OCI-LY7 (cell line): ENCODE data around the gene STK26.

Experiments used
- EZH2phosphoT487 ChIP-seq: fragments of 200-600 bp; sonication (generic); IDR thresholded peaks from 2 replicates; pipeline ENCODE4 v1.6.1; 2018; ENCODE audit warnings: low read depth, borderline replicate concordance, mild to moderate bottlenecking, mixed run types, antibody characterized with exemption, low read length, moderate library complexity, mixed read lengths
- TF ChIP-seq, protein P1 (sequence below): fragments of 200-600 bp; sonication (generic); conservative IDR thresholded peaks from 2 replicates; pipeline ENCODE4 v1.5.1; 2014; ENCODE audit warnings: mild to moderate bottlenecking, antibody characterized with exemption, low read length, moderate library complexity, mixed read lengths

DNA sequence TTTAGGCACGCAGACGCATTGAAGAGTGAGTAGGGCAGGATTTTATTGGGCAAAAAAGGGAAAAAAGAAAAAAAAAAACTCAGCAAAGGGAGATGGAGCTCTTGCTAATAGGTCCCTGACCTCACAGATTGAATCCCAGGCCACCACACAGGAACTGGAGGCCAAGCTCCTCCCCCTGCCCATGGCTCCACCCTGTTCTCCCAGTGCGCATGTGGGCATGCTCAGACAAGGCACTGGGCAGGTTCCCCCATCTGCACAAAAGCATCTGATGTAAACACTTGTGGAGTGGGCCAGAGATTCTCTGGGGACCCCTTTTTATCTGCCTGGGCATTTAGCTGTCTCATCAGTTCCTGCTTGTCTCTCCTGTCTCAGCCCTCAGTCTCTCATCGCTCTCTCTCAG, 95.3 kb downstream of the STK26 start:
- TF ChIP-seq, protein P1, sequence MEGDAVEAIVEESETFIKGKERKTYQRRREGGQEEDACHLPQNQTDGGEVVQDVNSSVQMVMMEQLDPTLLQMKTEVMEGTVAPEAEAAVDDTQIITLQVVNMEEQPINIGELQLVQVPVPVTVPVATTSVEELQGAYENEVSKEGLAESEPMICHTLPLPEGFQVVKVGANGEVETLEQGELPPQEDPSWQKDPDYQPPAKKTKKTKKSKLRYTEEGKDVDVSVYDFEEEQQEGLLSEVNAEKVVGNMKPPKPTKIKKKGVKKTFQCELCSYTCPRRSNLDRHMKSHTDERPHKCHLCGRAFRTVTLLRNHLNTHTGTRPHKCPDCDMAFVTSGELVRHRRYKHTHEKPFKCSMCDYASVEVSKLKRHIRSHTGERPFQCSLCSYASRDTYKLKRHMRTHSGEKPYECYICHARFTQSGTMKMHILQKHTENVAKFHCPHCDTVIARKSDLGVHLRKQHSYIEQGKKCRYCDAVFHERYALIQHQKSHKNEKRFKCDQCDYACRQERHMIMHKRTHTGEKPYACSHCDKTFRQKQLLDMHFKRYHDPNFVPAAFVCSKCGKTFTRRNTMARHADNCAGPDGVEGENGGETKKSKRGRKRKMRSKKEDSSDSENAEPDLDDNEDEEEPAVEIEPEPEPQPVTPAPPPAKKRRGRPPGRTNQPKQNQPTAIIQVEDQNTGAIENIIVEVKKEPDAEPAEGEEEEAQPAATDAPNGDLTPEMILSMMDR, result no peak
- no peak for TF ChIP-seq EZH2phosphoT487
